Measurements from ENCODE around the gene DENND1B.

DNA sequence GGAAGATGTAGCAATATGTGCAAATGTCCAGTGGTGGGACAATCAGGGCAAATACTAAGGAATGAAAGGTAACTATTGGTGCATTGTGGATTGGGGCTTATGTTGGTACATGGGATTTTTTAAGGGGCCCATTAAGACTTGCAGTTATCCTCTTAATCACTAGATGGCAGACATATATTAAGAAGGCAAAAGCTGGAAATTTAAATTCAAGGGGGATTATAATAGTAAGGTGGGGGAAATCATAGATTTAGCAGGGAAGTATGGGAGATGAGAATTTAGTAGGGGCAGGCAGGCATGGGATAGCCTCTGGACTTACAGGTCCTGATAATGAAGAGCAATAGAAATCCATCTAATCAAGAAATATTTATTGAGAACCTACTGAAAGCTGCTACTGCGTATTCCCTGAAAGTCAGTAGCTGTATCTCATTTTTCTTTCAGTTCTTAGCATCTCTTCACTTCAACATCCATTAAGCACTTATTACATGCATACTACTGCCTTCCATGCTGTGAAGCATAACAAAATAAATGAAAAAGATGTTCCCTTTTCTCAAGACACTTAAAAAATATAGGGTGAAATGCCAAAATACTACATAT, 255.4 kb downstream of the DENND1B start:
- TF ChIP-seq EZH2 (optimal IDR thresholded peaks at IDR 0.05; ENCODE audit: low read depth, low read length) (no peak), CTCF (IDR thresholded peaks at IDR 0.05; ENCODE audit: low read length) (peak; percentile 57), EZH2phosphoT487 (IDR thresholded peaks at IDR 0.05; ENCODE audit: low read length) (no peak)

Data from MM.1S (cell line).